CD4-positive, alpha-beta T cell treated with Interleukin-15 for 1 hour (primary cell): Measurements from ENCODE around the gene MBNL3.
"Not testable (repeated sequence)": the region's sequence is repeated elsewhere in the genome, so short reads cannot be mapped to it uniquely, and the experiment has no call there.

Experiments
- DNase-seq: peaks from one replicate; pipeline ENCODE4 v3.0.0-alpha.2; 2020

Gene MBNL3

DNA sequence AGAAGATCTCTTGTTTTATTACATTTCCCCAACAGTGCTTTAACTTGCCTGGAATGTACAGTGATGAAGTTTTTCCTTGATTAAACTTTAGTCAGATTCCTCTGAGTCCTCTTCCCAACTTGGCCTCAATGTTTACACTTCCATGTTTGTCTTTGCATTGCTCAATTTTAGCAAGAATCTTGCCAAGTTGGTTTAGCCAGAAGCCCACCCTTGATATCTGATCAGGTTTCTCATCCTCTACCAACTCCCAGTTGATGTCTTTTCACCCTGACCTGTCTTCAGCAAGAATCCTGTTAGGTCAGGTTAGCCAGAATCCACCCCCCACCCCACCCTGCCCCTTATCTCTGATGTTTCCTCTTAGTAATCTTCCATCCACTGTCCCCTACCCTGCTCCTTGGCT, 120.9 kb downstream of the MBNL3 start:
- DNase-seq: no peak

DNA sequence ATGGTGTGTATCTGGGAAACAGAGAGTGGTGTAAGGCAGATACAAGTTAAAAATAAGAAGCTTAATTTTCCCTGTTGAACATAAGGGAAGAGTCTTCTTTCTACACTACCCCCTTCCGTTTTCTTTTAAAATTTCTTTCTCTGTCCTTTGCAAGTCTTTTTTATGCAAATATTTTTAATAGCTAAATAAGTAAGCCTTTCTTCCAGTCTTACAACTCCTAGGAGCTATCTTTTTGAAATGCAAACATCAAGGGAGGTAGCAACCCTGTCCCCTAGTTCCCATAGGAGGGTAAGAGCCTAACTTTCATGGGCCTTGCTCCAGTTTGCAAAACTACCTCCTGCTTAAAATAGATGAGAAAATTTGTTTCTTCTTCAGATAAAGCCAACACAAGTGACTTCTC, 121.5 kb downstream of the MBNL3 start:
- DNase-seq: no peak

DNA sequence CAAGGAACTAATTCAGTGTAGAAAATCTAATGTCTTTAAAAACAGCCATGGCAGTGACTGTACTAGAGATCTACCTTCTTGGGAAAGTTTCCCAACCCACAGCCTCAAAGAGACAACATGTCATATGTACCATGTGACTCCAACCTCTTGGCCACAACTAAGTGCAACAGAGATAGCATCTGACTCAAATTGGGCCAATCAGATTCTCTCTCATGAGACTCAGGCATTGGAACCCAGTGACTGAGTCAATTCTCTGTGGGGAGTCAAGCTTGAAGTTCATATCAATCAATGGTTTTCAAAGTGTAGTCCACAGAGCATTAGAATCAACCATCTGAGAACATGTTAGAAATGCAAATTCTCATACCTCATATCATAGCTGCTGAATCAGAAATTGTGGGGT, 123.3 kb downstream of the MBNL3 start:
- no peak for DNase-seq

DNA sequence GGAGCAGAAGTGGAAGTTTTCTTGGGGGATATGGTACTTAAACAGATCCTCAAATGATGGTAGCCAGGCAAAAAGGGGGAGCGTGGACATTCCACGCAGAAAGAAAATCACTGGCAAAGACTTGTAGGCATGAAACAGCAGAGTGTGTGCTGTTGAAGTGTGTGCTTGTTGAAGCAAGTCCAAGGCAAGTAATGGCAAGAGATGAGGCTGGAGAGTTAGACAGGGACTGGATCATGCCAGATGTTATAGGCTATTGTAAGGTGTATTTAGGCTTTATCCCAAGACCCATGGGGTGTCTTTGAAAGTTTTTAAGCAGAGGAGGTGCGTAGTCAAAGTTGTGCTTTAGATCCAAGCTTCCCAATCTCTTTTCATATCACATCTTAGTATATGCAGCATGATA, 124.5 kb downstream of the MBNL3 start:
- DNase-seq: no peak

GRCh38 chrX:132353430-132353829, 135.4 kb downstream of the MBNL3 start:
- DNase-seq: no peak

GRCh38 chrX:132336172-132336571, 152.7 kb downstream of the MBNL3 start:
- no peak for DNase-seq

GRCh38 chrX:132333351-132333750, 155.5 kb downstream of the MBNL3 start:
- DNase-seq: no peak

- DNase-seq: no peak
Measured at GRCh38 chrX:132331532-132331931, 157.3 kb downstream of the MBNL3 start.

GRCh38 chrX:132331000-132331399, 157.8 kb downstream of the MBNL3 start:
- no peak for DNase-seq

DNA sequence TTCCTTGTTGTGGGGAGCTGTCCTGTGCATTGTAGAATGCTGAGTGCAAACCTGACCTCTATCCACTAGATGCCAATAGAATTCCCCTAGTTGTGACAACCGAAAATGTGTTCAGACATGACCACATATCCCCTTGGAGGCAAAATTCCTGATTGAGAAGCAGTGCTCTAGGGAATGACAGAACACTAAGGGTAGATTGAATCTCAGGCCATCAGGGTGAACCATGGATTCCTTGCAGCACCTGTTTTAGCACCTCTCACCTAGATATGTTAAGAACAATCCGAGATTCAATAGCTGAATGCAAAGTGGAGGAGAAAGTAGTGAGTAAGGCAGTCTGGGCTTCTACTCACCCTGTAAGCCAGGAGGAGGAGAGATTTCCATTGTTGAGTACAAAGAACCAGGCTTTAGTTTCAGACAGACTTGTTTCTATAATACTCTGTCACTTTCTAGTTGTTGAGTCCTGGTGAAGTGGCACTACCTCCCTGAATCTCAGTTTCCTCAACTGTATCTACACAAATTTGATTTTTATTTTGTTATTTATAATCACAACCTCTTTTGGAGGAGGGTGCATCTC, 158.6 kb downstream of the MBNL3 start:
- no peak for DNase-seq

- not testable (repeated sequence) for DNase-seq
Measured at GRCh38 chrX:132326960-132327359, 161.9 kb downstream of the MBNL3 start.
